Keratinocyte (primary cell): ENCODE results near the gene NET1. TPM values are rescaled to one million over a fixed set of nuclear protein-coding genes. Genes with fewer than 3 reads are reported as not detected.

Experiments used
- DNase-seq: peaks from one replicate; pipeline ENCODE4 v3.0.0-alpha.2; 2011; ENCODE audit warnings: low read depth, missing footprints, low spot score
- FAIRE-seq: peaks from 2 replicates; lab custom pipeline; 2011; peaks lifted over from hg19 to GRCh38; lab: Jason Lieb, UNC
- H2AFZ ChIP-seq: 2 replicates; pipeline ENCODE4 v1.6.0; 2012; ENCODE audit warnings: low read length, control low read depth, inconsistent platforms; ENCODE audit not compliant: control insufficient read depth
- H3K27ac ChIP-seq: 2 replicates; pipeline ENCODE4 v1.5.1; 2011; ENCODE audit warnings: low read length; ENCODE audit not compliant: control insufficient read depth, insufficient read depth
- H3K27me3 ChIP-seq: 3 replicates; pipeline ENCODE4 v1.6.0; 2011; ENCODE audit warnings: low read length; ENCODE audit not compliant: control insufficient read depth, insufficient read depth; ENCODE audit errors: extremely low read depth
- H3K36me3 ChIP-seq, 2 experiments: 2 replicates in 1 of 2; 3 replicates in 1 of 2; pipeline ENCODE4 v1.5.1; 2011; ENCODE audit warnings: low read length in 2 of 2, mild to moderate bottlenecking in 1 of 2; ENCODE audit not compliant: control insufficient read depth in 2 of 2, insufficient read depth in 2 of 2; ENCODE audit errors: extremely low read depth in 1 of 2
- H3K4me1 ChIP-seq: 3 replicates; pipeline ENCODE4 v1.5.1; 2011; ENCODE audit warnings: low read length; ENCODE audit not compliant: control insufficient read depth, insufficient read depth; ENCODE audit errors: extremely low read depth
- H3K4me2 ChIP-seq: 3 replicates; pipeline ENCODE4 v1.6.0; 2011; ENCODE audit warnings: low read depth, low read length; ENCODE audit not compliant: control insufficient read depth, insufficient read depth; ENCODE audit errors: extremely low read depth
- H3K4me3 ChIP-seq, 3 experiments: fragments of 200-600 bp in 1 of 3; sonication (generic) in 1 of 3; 2 replicates in 2 of 3; 3 replicates in 1 of 3; pipeline ENCODE4 v1.5.1; 2011 to 2016; ENCODE audit warnings: low read length in 3 of 3, mild to moderate bottlenecking in 3 of 3, control low read depth in 2 of 3, inconsistent platforms in 1 of 3, low read depth in 1 of 3, mixed read lengths in 1 of 3, mixed run types in 1 of 3, moderate library complexity in 1 of 3; ENCODE audit not compliant: control insufficient read depth in 2 of 3, insufficient read depth in 2 of 3; ENCODE audit errors: extremely low read depth in 1 of 3
- H3K79me2 ChIP-seq: 2 replicates; pipeline ENCODE4 v1.6.0; 2012; ENCODE audit warnings: low read length; ENCODE audit not compliant: control insufficient read depth, insufficient read depth
- H3K9ac ChIP-seq: 3 replicates; pipeline ENCODE4 v1.6.0; 2011; ENCODE audit warnings: low read length; ENCODE audit not compliant: control insufficient read depth, insufficient read depth; ENCODE audit errors: extremely low read depth
- H3K9me1 ChIP-seq: 3 replicates; pipeline ENCODE4 v1.6.0; 2011; ENCODE audit warnings: low read length; ENCODE audit not compliant: control insufficient read depth, insufficient read depth; ENCODE audit errors: extremely low read depth
- H3K9me3 ChIP-seq: 2 replicates; pipeline ENCODE4 v1.5.1; 2012; ENCODE audit warnings: low read depth, low read length; ENCODE audit not compliant: control insufficient read depth
- H4K20me1 ChIP-seq: 3 replicates; pipeline ENCODE4 v1.6.0; 2011; ENCODE audit warnings: low read length; ENCODE audit not compliant: control insufficient read depth, insufficient read depth; ENCODE audit errors: extremely low read depth
- EZH2 ChIP-seq: IDR thresholded peaks from one replicate; pipeline ENCODE4 v1.6.1; 2012; ENCODE audit warnings: inconsistent platforms, mild to moderate bottlenecking, low read length, moderate library complexity
- dilution Hi-C: fragments of 300-500 bp; cut with MboI; formaldehyde crosslinking; loops from one replicate; pipeline ENCODE4 v1.7.0; 2020; ENCODE audit warnings: low sequenced_read_pairs; ENCODE audit not compliant: extremely low pct_ligation_motif_present
- polyA plus RNA-seq, 5 experiments: library from polyadenylated mRNA; depleted of rRNA in 3 of 5; stranded (reverse) in 3 of 5; stranded (forward) in 1 of 5; unstranded in 1 of 5; fragments of >200 nt; gene quantifications; 1 replicate in 1 of 5; 2 replicates in 3 of 5; 3 replicates in 1 of 5; pipeline versions ENCODE4 v1.2.1 to v1.2.3, GENCODE V29; 2011 to 2012; ENCODE audit warnings: missing spikeins in 2 of 5, low read depth in 1 of 5, low replicate concordance in 1 of 5
- TF ChIP-seq, protein P1 (sequence below), 3 experiments: IDR thresholded peaks in 1 of 3; conservative IDR thresholded peaks in 1 of 3; optimal IDR thresholded peaks in 1 of 3; 2 replicates in 2 of 3; 3 replicates in 1 of 3; pipeline versions ENCODE3 to v1.5.1; 2011; ENCODE audit warnings: low read length in 3 of 3, mild to moderate bottlenecking in 3 of 3, moderate library complexity in 2 of 3, control low read depth in 1 of 3, inconsistent platforms in 1 of 3; ENCODE audit not compliant: insufficient read depth in 2 of 3; ENCODE audit errors: extremely low read depth in 1 of 3

The NET1 gene
- polyA plus RNA-seq, 1 donor (not counting 4 experiments of a cell fraction or from before 2014, with no cell fraction given), result 214 TPM

DNA sequence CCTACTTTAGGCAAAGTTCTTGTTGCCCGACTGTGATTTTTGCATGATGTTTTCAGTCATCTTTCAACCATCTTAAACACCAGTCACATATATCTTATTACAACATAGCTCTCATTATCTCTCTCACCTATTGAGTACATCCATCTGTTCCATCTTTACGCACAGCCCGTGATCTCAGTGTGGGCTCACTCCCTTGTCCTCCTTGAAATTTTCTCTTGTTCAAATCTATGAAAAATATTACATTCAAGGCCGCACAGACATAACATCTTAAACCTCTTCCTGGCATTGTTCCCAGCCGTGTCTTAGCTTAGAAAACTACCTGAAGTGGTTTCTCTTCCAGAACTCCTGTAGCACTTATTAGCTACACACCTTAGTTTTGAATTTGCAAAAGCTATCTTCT lies 32.6 kb downstream of the NET1 start:
- no peaks in the 10 kb centered on the region for H3K9me1 ChIP-seq
- H3K9me3 ChIP-seq, result no peaks in the 10 kb centered on the region
- dilution Hi-C loops, result no loop called here
- H3K4me1 ChIP-seq, result peaks cover 5% of the 10 kb centered on the region
- H3K4me3 ChIP-seq, result no peak overlapping the region
- H3K79me2 ChIP-seq, result peaks cover 61% of the 10 kb centered on the region
- H3K4me2 ChIP-seq, result no peak overlapping the region
- no peak for DNase-seq
- no peak for TF ChIP-seq EZH2
- TF ChIP-seq, protein P1, sequence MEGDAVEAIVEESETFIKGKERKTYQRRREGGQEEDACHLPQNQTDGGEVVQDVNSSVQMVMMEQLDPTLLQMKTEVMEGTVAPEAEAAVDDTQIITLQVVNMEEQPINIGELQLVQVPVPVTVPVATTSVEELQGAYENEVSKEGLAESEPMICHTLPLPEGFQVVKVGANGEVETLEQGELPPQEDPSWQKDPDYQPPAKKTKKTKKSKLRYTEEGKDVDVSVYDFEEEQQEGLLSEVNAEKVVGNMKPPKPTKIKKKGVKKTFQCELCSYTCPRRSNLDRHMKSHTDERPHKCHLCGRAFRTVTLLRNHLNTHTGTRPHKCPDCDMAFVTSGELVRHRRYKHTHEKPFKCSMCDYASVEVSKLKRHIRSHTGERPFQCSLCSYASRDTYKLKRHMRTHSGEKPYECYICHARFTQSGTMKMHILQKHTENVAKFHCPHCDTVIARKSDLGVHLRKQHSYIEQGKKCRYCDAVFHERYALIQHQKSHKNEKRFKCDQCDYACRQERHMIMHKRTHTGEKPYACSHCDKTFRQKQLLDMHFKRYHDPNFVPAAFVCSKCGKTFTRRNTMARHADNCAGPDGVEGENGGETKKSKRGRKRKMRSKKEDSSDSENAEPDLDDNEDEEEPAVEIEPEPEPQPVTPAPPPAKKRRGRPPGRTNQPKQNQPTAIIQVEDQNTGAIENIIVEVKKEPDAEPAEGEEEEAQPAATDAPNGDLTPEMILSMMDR (optimal IDR thresholded peaks at IDR 0.05 in 1 of 3, IDR thresholded peaks at IDR 0.05 in 1 of 3, conservative IDR thresholded peaks at IDR 0.05 in 1 of 3; ENCODE audit: extremely low read depth in 1 of 3, insufficient read depth in 2 of 3, low read length in 3 of 3), result no peak
- peak; percentile 26 for FAIRE-seq
- no peak overlapping the region for H3K9ac ChIP-seq
- H3K36me3 ChIP-seq, result peaks cover 0 to 4% of the 10 kb centered on the region in 2 experiments
- no peak overlapping the region for H3K27ac ChIP-seq
- no peaks in the 10 kb centered on the region for H4K20me1 ChIP-seq
- no peaks in the 10 kb centered on the region for H3K27me3 ChIP-seq
- H2AFZ ChIP-seq, result no peak overlapping the region

DNA sequence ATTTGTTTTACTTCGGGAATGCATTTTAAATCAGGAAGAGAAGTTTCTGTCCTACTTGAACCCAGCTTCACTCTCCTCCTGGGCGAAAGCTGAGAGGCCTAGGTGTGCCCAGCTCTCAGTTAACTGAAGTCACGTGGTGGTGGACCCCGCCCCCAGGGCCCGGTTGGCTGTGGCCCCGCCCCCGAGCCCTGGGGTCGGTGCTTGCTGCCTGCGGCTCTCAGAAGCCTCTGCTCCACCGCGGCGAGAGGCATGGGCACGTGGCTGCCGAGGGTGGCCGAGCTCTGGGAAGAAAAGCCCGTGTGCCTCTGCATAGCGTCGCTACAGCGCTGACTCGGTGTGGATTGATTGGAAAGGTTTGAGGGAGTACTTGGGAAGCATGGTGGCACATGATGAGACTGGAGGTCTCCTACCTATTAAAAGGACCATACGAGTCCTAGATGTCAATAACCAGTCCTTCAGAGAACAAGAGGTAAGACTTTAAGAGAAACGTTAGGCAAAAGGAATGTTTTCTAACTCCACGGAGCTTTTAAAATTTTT lies 34.1 kb downstream of the NET1 start:
- no peak overlapping the region for H2AFZ ChIP-seq

More for the DNA sequence above, 34.1 kb downstream of the NET1 start:
- H3K9ac ChIP-seq, result peak overlapping the region; percentile 90
- peaks cover 0 to 2% of the 10 kb centered on the region in 2 experiments for H3K36me3 ChIP-seq
- no peaks in the 10 kb centered on the region for H3K9me3 ChIP-seq
- FAIRE-seq (peak; percentile 79), DNase-seq (no peak)
- peaks cover 71% of the 10 kb centered on the region for H3K79me2 ChIP-seq
- H3K27ac ChIP-seq, result peak overlapping the region; percentile 94
- no peaks in the 10 kb centered on the region for H3K9me1 ChIP-seq
- H3K4me3 ChIP-seq, result peak overlapping the region; percentile 70 to 84 (median 80)
- H3K4me1 ChIP-seq, result peaks cover 12% of the 10 kb centered on the region
- peak overlapping the region; percentile 96 for H3K4me2 ChIP-seq
- no peaks in the 10 kb centered on the region for H3K27me3 ChIP-seq
- no peaks in the 10 kb centered on the region for H4K20me1 ChIP-seq
- dilution Hi-C loops, result no loop called here
- TF ChIP-seq EZH2, result no peak
- TF ChIP-seq, protein P1 (optimal IDR thresholded peaks at IDR 0.05 in 1 of 3, IDR thresholded peaks at IDR 0.05 in 1 of 3, conservative IDR thresholded peaks at IDR 0.05 in 1 of 3; ENCODE audit: extremely low read depth in 1 of 3, insufficient read depth in 2 of 3, low read length in 3 of 3), result peak in 1 of 3 experiments; percentile 0
